HepG2 (cell line): ENCODE results near the gene HIC1. TPM values are rescaled to one million over a fixed set of nuclear protein-coding genes. Genes with fewer than 3 reads are reported as not detected.

ENCODE experiments used
- ATAC-seq: fragments of 200-7000 bp; cut with Tn5 transposase; 3 replicates; pipeline ENCODE4 v1.9.1; 2020; ENCODE audit warnings: mild to moderate bottlenecking, moderate library complexity
- BruUV-seq: library from RNA; stranded (reverse); fragments of 400-500 nt; replicated peaks from 2 replicates; lab custom pipeline; 2021; lab: Mats Ljungman, UMichigan
- CTCF ChIA-PET: fragments of 300-600 bp; formaldehyde crosslinking; extraction: SDS; loops from one replicate; lab custom pipeline; 2021; ENCODE audit warnings: low total read pairs, inconsistent platforms, low intra/inter-chr PET ratio; lab: Yijun Ruan, JAX
- POLR2A ChIA-PET: fragments of 350-600 bp; sonication (Branson Sonifier 250); formaldehyde crosslinking; loops from one replicate; lab custom pipeline; 2020; ENCODE audit warnings: antibody characterized with exemption, inconsistent platforms; lab: Yijun Ruan, JAX
- DNase-seq: peaks from one replicate; pipeline ENCODE4 v3.0.0-alpha.2; 2015; ENCODE audit warnings: low spot score
- FAIRE-seq: peaks from 3 replicates; lab custom pipeline; 2011; peaks lifted over from hg19 to GRCh38; lab: Jason Lieb, UNC
- H2AFZ ChIP-seq: one replicate; pipeline ENCODE4 v1.6.1; 2011; ENCODE audit warnings: low read length, inconsistent platforms
- H3K27ac ChIP-seq: fragments of 300-600 bp; 3 replicates; pipeline ENCODE4 v1.8.0; 2011; ENCODE audit warnings: mixed run types, mild to moderate bottlenecking, mixed read lengths, low read length, inconsistent platforms; ENCODE audit not compliant: insufficient read depth; ENCODE audit errors: extremely low read length
- H3K27me3 ChIP-seq, 2 experiments: fragments of 200-600 bp in 1 of 2; 2 replicates in 1 of 2; 3 replicates in 1 of 2; pipeline versions ENCODE4 v1.6.0 to v1.8.0; 2011; ENCODE audit warnings: low read length in 2 of 2, mild to moderate bottlenecking in 2 of 2, moderate library complexity in 2 of 2, inconsistent platforms in 1 of 2; ENCODE audit not compliant: insufficient read depth in 2 of 2, control insufficient read depth in 1 of 2
- H3K36me3 ChIP-seq, 2 experiments: fragments of 200-600 bp in 1 of 2; replicated peaks in 1 of 2; 2 replicates in 1 of 2; 3 replicates in 1 of 2; pipeline versions ENCODE4 v1.5.1 to v1.8.0; 2011; ENCODE audit warnings: low read length in 2 of 2, inconsistent platforms in 1 of 2; ENCODE audit not compliant: insufficient read depth in 2 of 2, control insufficient read depth in 1 of 2
- H3K4me1 ChIP-seq: 2 replicates; pipeline ENCODE4 v1.5.1; 2012; ENCODE audit warnings: low read length, inconsistent platforms; ENCODE audit not compliant: insufficient read depth
- H3K4me2 ChIP-seq: 2 replicates; pipeline ENCODE4 v1.6.0; 2011; ENCODE audit warnings: low read depth, low read length, inconsistent platforms
- H3K4me3 ChIP-seq, 3 experiments: fragments of 200-600 bp in 1 of 3; sonication (generic), shearing (Covaris generic) in 1 of 3; replicated peaks in 1 of 3; 2 replicates each; pipeline ENCODE4 v1.5.1; 2011 to 2016; ENCODE audit warnings: low read length in 3 of 3, inconsistent platforms in 2 of 3, low read depth in 2 of 3, mild to moderate bottlenecking in 2 of 3, control low read depth in 1 of 3, mixed read lengths in 1 of 3; ENCODE audit not compliant: insufficient read depth in 1 of 3
- H3K79me2 ChIP-seq: one replicate; pipeline ENCODE4 v1.6.1; 2011; ENCODE audit warnings: low read length, inconsistent platforms; ENCODE audit not compliant: insufficient read depth
- H3K9ac ChIP-seq: 2 replicates; pipeline ENCODE4 v1.6.0; 2011; ENCODE audit warnings: mild to moderate bottlenecking, low read depth, low read length, inconsistent platforms; ENCODE audit not compliant: insufficient read depth
- H3K9me3 ChIP-seq: 2 replicates; pipeline ENCODE4 v1.5.1; 2012; ENCODE audit warnings: mild to moderate bottlenecking, low read length
- H4K20me1 ChIP-seq: 2 replicates; pipeline ENCODE4 v1.6.0; 2011; ENCODE audit warnings: inconsistent platforms, mild to moderate bottlenecking, low read length, moderate library complexity; ENCODE audit not compliant: insufficient read depth
- E2F5 ChIP-seq: sonication (generic); formaldehyde crosslinking; conservative IDR thresholded peaks from 2 replicates; pipeline ENCODE4 v1.4.0; 2020; ENCODE audit warnings: missing genetic modification reagents
- JUNB ChIP-seq: sonication (generic); formaldehyde crosslinking; IDR thresholded peaks from 2 replicates; pipeline ENCODE4 v1.8.0; 2022; ENCODE audit warnings: missing genetic modification reagents, mild to moderate bottlenecking, borderline replicate concordance
- NFYC ChIP-seq: IDR thresholded peaks from 2 replicates; pipeline ENCODE4 v1.6.1; 2016; ENCODE audit warnings: missing genetic modification reagents, missing compliant biosample characterization
- RNF219 ChIP-seq: sonication (generic); formaldehyde crosslinking; IDR thresholded peaks from 2 replicates; pipeline ENCODE4 v1.5.0; 2020; ENCODE audit warnings: mild to moderate bottlenecking, missing genetic modification reagents
- TCF12 ChIP-seq, 2 experiments: fragments of 450-650 bp in 1 of 2; sonication (generic) in 1 of 2; formaldehyde crosslinking in 1 of 2; IDR thresholded peaks; 2 replicates each; pipeline versions ENCODE4 v1.6.1 to v1.8.0; 2017 to 2022; ENCODE audit warnings: antibody characterized with exemption in 1 of 2, mild to moderate bottlenecking in 1 of 2, missing genetic modification reagents in 1 of 2, moderate library complexity in 1 of 2
- ZBTB33 ChIP-seq: sonication (generic); formaldehyde crosslinking; IDR thresholded peaks from 2 replicates; pipeline ENCODE4 v1.4.0; 2020; ENCODE audit warnings: missing genetic modification reagents
- WGBS: methylation state at CpG from one replicate; pipeline ENCODE4 v1.1.6; 2017; ENCODE audit warnings: low lambda C conversion rate; 5-methylcytosine and 5-hydroxymethylcytosine counted together
- in situ Hi-C: cut with HindIII; loops from 2 replicates; pipeline ENCODE4 v1.10.0; 2017; ENCODE audit warnings: low pct_unique_long_range_greater_than_20kb; ENCODE audit not compliant: extremely low pct_ligation_motif_present
- intact Hi-C: fragments of 100-400 bp; cut with micrococcal nuclease; formaldehyde crosslinking; loops from one replicate; pipeline ENCODE4 v1.10.0; 2022; ENCODE audit not compliant: unreplicated experiment
- polyA plus RNA-seq, 8 experiments: library from polyadenylated mRNA; depleted of rRNA in 3 of 8; stranded (reverse) in 7 of 8; unstranded in 1 of 8; fragments of >200 nt; fragmentation: Illumina TruSeq in 4 of 8; extraction: Trizol in 4 of 8; gene quantifications; 2 replicates each; pipeline versions ENCODE4 v1.2.1 to v1.2.3, GENCODE V29; 2011 to 2016; ENCODE audit warnings: low read depth in 4 of 8, missing spikeins in 1 of 8, mixed read lengths in 1 of 8; ENCODE audit not compliant: insufficient read depth in 1 of 8
- total RNA-seq, 5 experiments: library from RNA; depleted of rRNA; stranded (reverse); fragments of >200 nt; fragmentation: Illumina TruSeq; extraction: Trizol; gene quantifications; 2 replicates each; pipeline ENCODE4 v1.2.3, GENCODE V29; 2016; ENCODE audit warnings: low read depth in 1 of 5

HIC1 gene
- total and polyA plus RNA-seq, 2 of the 13 experiments (the other 11 are each of a cell fraction or from before 2014, with no cell fraction given): 0.04 to 0.31 TPM

- TF ChIP-seq ZBTB33 (CRISPR knock-in tag): peak; percentile 98
- TF ChIP-seq JUNB (CRISPR knock-in tag): no peak
- TF ChIP-seq NFYC (CRISPR knock-in tag): no peak
- TF ChIP-seq E2F5 (CRISPR knock-in tag): no peak
- TF ChIP-seq, all 625 proteins: peak for 2
Measured at GRCh38 chr17:2084766-2085647, 30.1 kb downstream of the HIC1 start (continued).

GRCh38 chr17:2085648-2085949, 30.7 kb downstream of the HIC1 start:
- POLR2A ChIA-PET: no interaction called here
- H3K36me3 ChIP-seq: peaks cover 3 to 25% of the 10 kb centered on the region in 2 experiments; a peak in 4 of 5 replicates
- no peaks in the 10 kb centered on the region for H4K20me1 ChIP-seq
- no peaks in the 10 kb centered on the region for H3K79me2 ChIP-seq
- H3K4me2 ChIP-seq: no peak overlapping the region
- H3K27me3 ChIP-seq: no peaks in the 10 kb centered on the region
- TF ChIP-seq TCF12 (IDR thresholded peaks at IDR 0.05) (no peak), TCF12 (CRISPR knock-in tag; IDR thresholded peaks at IDR 0.05) (no peak), RNF219 (CRISPR knock-in tag) (no peak)
- TF ChIP-seq, all 625 proteins: peak for 0
- Histone ChIP-seq H3K4me3 (no peak overlapping the region), H3K4me1 (peaks cover 32% of the 10 kb centered on the region), H3K9me3 (no peaks in the 10 kb centered on the region), H2AFZ (no peak overlapping the region), H3K9ac (no peak overlapping the region), H3K27ac (no peak overlapping the region)
- FAIRE-seq: no peak
- DNase-seq: no peak
- intact Hi-C loops: no loop called here
- BruUV-seq: no TSS peak
- WGBS: 89% methylated on average over 5 of the region's 5 CpGs
- in situ Hi-C loops: no loop called here
- ATAC-seq: no peak
- CTCF ChIA-PET: no interaction called here
